ENCODE measurements around the gene SAMD1. TPM values are rescaled to one million over a fixed set of nuclear protein-coding genes. Genes with fewer than 3 reads are reported as not detected.

SAMD1 gene
- total and polyA plus RNA-seq, 2 of the 13 experiments (the other 11 are each of a cell fraction or from before 2014, with no cell fraction given): 17.5 to 45.0 TPM

DNA sequence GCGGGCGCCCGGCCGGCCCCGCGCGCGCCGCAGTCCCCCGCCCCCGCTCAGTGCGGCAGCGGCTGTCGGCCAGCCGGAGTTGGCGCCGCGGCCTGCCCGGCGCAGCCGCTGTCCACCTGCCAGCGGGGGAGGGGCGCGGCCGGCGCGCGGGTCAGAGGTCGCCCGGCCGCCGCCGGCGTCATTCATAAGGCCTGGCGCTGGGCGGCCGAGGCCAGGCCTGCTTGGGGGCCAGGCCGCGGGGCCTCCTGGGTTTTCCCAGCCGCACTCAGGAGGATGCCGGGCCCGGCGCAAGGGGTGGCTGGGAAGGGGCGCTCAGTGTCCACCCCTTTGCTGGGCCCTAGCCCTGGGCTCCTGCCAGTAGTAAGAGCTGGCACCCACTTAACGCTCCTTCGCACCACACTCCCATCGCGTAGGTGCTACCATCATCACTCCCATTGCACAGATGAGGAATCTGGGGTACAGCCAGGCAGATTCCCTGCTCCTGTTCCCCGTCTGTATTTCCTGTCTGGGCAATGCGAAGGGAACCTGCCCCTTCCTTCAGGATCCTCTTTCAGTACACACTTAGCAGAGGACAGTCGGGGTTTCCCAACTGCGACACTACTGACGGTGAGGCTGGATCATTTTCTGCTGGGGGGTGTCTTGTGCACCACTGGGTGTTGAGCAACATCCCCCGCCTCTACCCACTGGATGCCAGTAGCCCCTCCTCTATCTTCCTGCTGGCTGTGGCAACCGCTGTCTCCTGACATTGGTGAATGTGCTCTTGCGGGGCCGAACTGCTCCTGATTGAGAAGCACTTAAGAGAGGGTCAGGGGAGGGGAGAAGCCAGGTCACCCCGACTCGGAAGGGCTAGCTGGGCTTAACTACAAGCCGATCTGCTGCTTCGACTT is 27.9 kb upstream of the SAMD1 start (continued):
- TF ChIP-seq POLR2AphosphoS2 (IDR thresholded peaks at IDR 0.05; ENCODE audit: low read depth, low read length) (no peak), ZNF547 (CRISPR knock-in tag; IDR thresholded peaks at IDR 0.05) (peak; percentile 19; the same call in 1 of the 2 replicates), IRX3 (CRISPR knock-in tag; IDR thresholded peaks at IDR 0.05; ENCODE audit: borderline replicate concordance, low read depth) (no peak), ARID4A (CRISPR knock-in tag; IDR thresholded peaks at IDR 0.05; ENCODE audit: borderline replicate concordance) (peak; percentile 64), HHEX (CRISPR knock-in tag; IDR thresholded peaks at IDR 0.05) (no peak), HINFP (CRISPR knock-in tag; IDR thresholded peaks at IDR 0.05; ENCODE audit: low read depth) (0 out of 2 replicates have a peak, but pooled peaks have one; percentile 4), MTA1 (CRISPR knock-in tag; IDR thresholded peaks at IDR 0.05; ENCODE audit: borderline replicate concordance) (peak; percentile 27; the same call in 1 of the 2 replicates), NFE2L1 (CRISPR knock-in tag; IDR thresholded peaks at IDR 0.05; ENCODE audit: borderline replicate concordance) (0 out of 2 replicates have a peak, but pooled peaks have one; percentile 31), YEATS2 (CRISPR knock-in tag; IDR thresholded peaks at IDR 0.05; ENCODE audit: borderline replicate concordance) (peak; percentile 57; the same call in 1 of the 2 replicates), ZNF784 (CRISPR knock-in tag; IDR thresholded peaks at IDR 0.05; ENCODE audit: borderline replicate concordance) (no peak), POGK (CRISPR knock-in tag; conservative IDR thresholded peaks at IDR 0.05) (0 out of 2 replicates have a peak, but pooled peaks have one; percentile 52), TGIF2 (CRISPR knock-in tag; IDR thresholded peaks at IDR 0.05) (peak; percentile 44; the same call in 1 of the 2 replicates), NFIC (IDR thresholded peaks at IDR 0.05; ENCODE audit: low read length) (no peak), TP53 (CRISPR knock-in tag; conservative IDR thresholded peaks at IDR 0.05) (no peak)
- TF ChIP-seq, protein P1, sequence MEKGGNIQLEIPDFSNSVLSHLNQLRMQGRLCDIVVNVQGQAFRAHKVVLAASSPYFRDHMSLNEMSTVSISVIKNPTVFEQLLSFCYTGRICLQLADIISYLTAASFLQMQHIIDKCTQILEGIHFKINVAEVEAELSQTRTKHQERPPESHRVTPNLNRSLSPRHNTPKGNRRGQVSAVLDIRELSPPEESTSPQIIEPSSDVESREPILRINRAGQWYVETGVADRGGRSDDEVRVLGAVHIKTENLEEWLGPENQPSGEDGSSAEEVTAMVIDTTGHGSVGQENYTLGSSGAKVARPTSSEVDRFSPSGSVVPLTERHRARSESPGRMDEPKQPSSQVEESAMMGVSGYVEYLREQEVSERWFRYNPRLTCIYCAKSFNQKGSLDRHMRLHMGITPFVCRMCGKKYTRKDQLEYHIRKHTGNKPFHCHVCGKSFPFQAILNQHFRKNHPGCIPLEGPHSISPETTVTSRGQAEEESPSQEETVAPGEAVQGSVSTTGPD (CRISPR knock-in tag; IDR thresholded peaks at IDR 0.05): peak; percentile 75; the same call in 1 of the 2 replicates
- TF ChIP-seq, protein P2, sequence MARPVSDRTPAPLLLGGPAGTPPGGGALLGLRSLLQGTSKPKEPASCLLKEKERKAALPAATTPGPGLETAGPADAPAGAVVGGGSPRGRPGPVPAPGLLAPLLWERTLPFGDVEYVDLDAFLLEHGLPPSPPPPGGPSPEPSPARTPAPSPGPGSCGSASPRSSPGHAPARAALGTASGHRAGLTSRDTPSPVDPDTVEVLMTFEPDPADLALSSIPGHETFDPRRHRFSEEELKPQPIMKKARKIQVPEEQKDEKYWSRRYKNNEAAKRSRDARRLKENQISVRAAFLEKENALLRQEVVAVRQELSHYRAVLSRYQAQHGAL (CRISPR knock-in tag; IDR thresholded peaks at IDR 0.05; ENCODE audit: not compliant biosample characterization): no peak
